Endothelial cell of umbilical vein (primary cell): ENCODE data around the gene FAM187B. TPM values are rescaled to one million over a fixed set of nuclear protein-coding genes. Genes with fewer than 3 reads are reported as not detected.

Experiments used
- BruUV-seq: library from RNA; stranded (reverse); fragments of 400-500 nt; replicated peaks from 2 replicates; lab custom pipeline; 2021; lab: Mats Ljungman, UMichigan
- CTCF ChIA-PET: fragments of 300-600, 350-600 bp; sonication (Branson Sonifier 250); formaldehyde crosslinking; loops from one replicate; lab custom pipeline; 2021; ENCODE audit warnings: antibody characterized with exemption, inconsistent platforms; lab: Charles Lee
- POLR2A ChIA-PET: fragments of 300-600, 350-600 bp; sonication (Branson Sonifier 250); formaldehyde crosslinking; loops from one replicate; lab custom pipeline; 2021; ENCODE audit warnings: antibody characterized with exemption, inconsistent platforms; lab: Charles Lee
- DNase-seq: peaks from one replicate; pipeline ENCODE4 v3.0.0-alpha.2; 2011; ENCODE audit warnings: low read depth, low spot score
- FAIRE-seq: peaks from 2 replicates; lab custom pipeline; 2011; peaks lifted over from hg19 to GRCh38; lab: Jason Lieb, UNC
- H2AFZ ChIP-seq: 2 replicates; pipeline ENCODE4 v1.6.0; 2012; ENCODE audit warnings: low read depth, low read length, control low read depth, inconsistent platforms
- H3K27ac ChIP-seq: 2 replicates; pipeline ENCODE4 v1.5.1; 2011; ENCODE audit warnings: low read depth, mild to moderate bottlenecking, control low read depth, low read length, moderate library complexity; ENCODE audit not compliant: insufficient read depth
- H3K27me3 ChIP-seq, 2 experiments: 2 replicates each; pipeline versions ENCODE4 v1.6.0 to v1.6.1; 2011; ENCODE audit warnings: low read length in 2 of 2, mixed read lengths in 1 of 2; ENCODE audit not compliant: control insufficient read depth in 2 of 2, insufficient read depth in 2 of 2
- H3K36me3 ChIP-seq, 2 experiments: 2 replicates in 1 of 2; 3 replicates in 1 of 2; pipeline ENCODE4 v1.5.1; 2011; ENCODE audit warnings: low read length in 2 of 2, mild to moderate bottlenecking in 1 of 2, moderate library complexity in 1 of 2; ENCODE audit not compliant: control insufficient read depth in 2 of 2, insufficient read depth in 2 of 2; ENCODE audit errors: extremely low read depth in 1 of 2
- H3K4me1 ChIP-seq: 3 replicates; pipeline ENCODE4 v1.5.1; 2011; ENCODE audit warnings: mild to moderate bottlenecking, low read length; ENCODE audit not compliant: control insufficient read depth, insufficient read depth; ENCODE audit errors: extremely low read depth
- H3K4me2 ChIP-seq: 2 replicates; pipeline ENCODE4 v1.6.1; 2011; ENCODE audit warnings: low read length, control low read depth, mixed read lengths; ENCODE audit not compliant: insufficient read depth
- H3K4me3 ChIP-seq, 3 experiments: fragments of 200-600 bp in 1 of 3; sonication (generic), shearing (Covaris generic) in 1 of 3; replicated peaks in 1 of 3; 2 replicates each; pipeline ENCODE4 v1.5.1; 2011 to 2016; ENCODE audit warnings: control low read depth in 3 of 3, low read length in 3 of 3, mild to moderate bottlenecking in 2 of 3, inconsistent platforms in 1 of 3, low read depth in 1 of 3, moderate library complexity in 1 of 3; ENCODE audit not compliant: insufficient read depth in 1 of 3
- H3K79me2 ChIP-seq: 2 replicates; pipeline ENCODE4 v1.6.0; 2012; ENCODE audit warnings: low read length, inconsistent platforms; ENCODE audit not compliant: control insufficient read depth, insufficient read depth
- H3K9ac ChIP-seq: replicated peaks from 2 replicates; pipeline ENCODE3; 2011; ENCODE audit warnings: low read length, control low read depth; ENCODE audit not compliant: insufficient read depth; ENCODE audit errors: extremely low read depth
- H3K9me1 ChIP-seq: replicated peaks from 3 replicates; pipeline ENCODE4 v1.6.0; 2011; ENCODE audit warnings: mild to moderate bottlenecking, low read length; ENCODE audit not compliant: control insufficient read depth, insufficient read depth; ENCODE audit errors: extremely low read depth
- H3K9me3 ChIP-seq: replicated peaks from 2 replicates; pipeline ENCODE4 v1.5.1; 2012; ENCODE audit warnings: low read length, inconsistent platforms; ENCODE audit not compliant: control insufficient read depth, insufficient read depth
- H4K20me1 ChIP-seq: replicated peaks from 2 replicates; pipeline ENCODE3; 2011; ENCODE audit warnings: mild to moderate bottlenecking, low read length; ENCODE audit not compliant: control insufficient read depth, insufficient read depth; ENCODE audit errors: extremely low read depth
- EZH2 ChIP-seq: IDR thresholded peaks from 2 replicates; pipeline ENCODE4 v1.6.1; 2012; ENCODE audit warnings: borderline replicate concordance, low read depth, mild to moderate bottlenecking, moderate library complexity, low read length, inconsistent platforms; ENCODE audit not compliant: severe bottlenecking
- FOS ChIP-seq: IDR thresholded peaks from 2 replicates; pipeline ENCODE4 v1.6.1; 2011; ENCODE audit warnings: mild to moderate bottlenecking, low read length, moderate library complexity, borderline replicate concordance; ENCODE audit not compliant: insufficient read depth
- GATA2 ChIP-seq: IDR thresholded peaks from 2 replicates; pipeline ENCODE4 v1.7.0; 2011; ENCODE audit warnings: low read depth, mild to moderate bottlenecking, moderate library complexity, mixed read lengths, low read length; ENCODE audit not compliant: insufficient read length, insufficient read depth
- JUN ChIP-seq: IDR thresholded peaks from 2 replicates; pipeline ENCODE4 v1.6.1; 2011; ENCODE audit warnings: borderline replicate concordance, low read depth; ENCODE audit not compliant: insufficient read length, insufficient read depth
- MYC ChIP-seq: IDR thresholded peaks from one replicate; pipeline ENCODE4 v1.6.1; 2011; ENCODE audit warnings: mild to moderate bottlenecking, low read depth, low read length
- POLR2A ChIP-seq: IDR thresholded peaks from 2 replicates; pipeline ENCODE4 v1.6.1; 2012; ENCODE audit warnings: low read depth, mild to moderate bottlenecking, control low read depth, low read length
- POLR2AphosphoS5 ChIP-seq: IDR thresholded peaks from 2 replicates; pipeline ENCODE4 v1.6.1; 2012; ENCODE audit warnings: low read depth, mild to moderate bottlenecking, control low read depth, low read length, moderate library complexity; ENCODE audit not compliant: insufficient read depth
- dilution Hi-C: fragments of 300-500 bp; cut with MboI; formaldehyde crosslinking; loops from one replicate; pipeline ENCODE4 v1.15.0; 2019; ENCODE audit warnings: low sequenced_read_pairs; ENCODE audit not compliant: extremely low pct_ligation_motif_present
- intact Hi-C: fragments of 100-400 bp; cut with micrococcal nuclease; formaldehyde crosslinking; loops from one replicate; pipeline ENCODE4 v1.10.0; 2022
- polyA plus RNA-seq, 4 experiments: library from polyadenylated mRNA; depleted of rRNA in 3 of 4; stranded (reverse) in 3 of 4; unstranded in 1 of 4; fragments of >200 nt; gene quantifications; 2 replicates each; pipeline versions ENCODE4 v1.2.1 to v1.2.3, GENCODE V29; 2011 to 2012; ENCODE audit warnings: missing spikeins in 1 of 4
- total RNA-seq: library from RNA; stranded (reverse); gene quantifications from 2 replicates; pipeline ENCODE4 v1.2.3, GENCODE V29; 2021
- TF ChIP-seq, protein P1 (sequence below): IDR thresholded peaks from 2 replicates; pipeline ENCODE4 v1.6.1; 2011; ENCODE audit not compliant: insufficient read depth, insufficient read length
- TF ChIP-seq, protein P2 (sequence below), 2 donors: IDR thresholded peaks; 1 replicate in 1 of 2; 2 replicates in 1 of 2; pipeline ENCODE4 v1.5.1; 2011; ENCODE audit warnings: low read length in 2 of 2, mild to moderate bottlenecking in 2 of 2, moderate library complexity in 2 of 2, control low read depth in 1 of 2, inconsistent platforms in 1 of 2, low read depth in 1 of 2; ENCODE audit not compliant: insufficient read depth in 1 of 2; ENCODE audit errors: extremely low read depth in 1 of 2

The FAM187B gene
- total and polyA plus RNA-seq, 2 donors (not counting 3 experiments of a cell fraction or from before 2014, with no cell fraction given) = not detected

DNA sequence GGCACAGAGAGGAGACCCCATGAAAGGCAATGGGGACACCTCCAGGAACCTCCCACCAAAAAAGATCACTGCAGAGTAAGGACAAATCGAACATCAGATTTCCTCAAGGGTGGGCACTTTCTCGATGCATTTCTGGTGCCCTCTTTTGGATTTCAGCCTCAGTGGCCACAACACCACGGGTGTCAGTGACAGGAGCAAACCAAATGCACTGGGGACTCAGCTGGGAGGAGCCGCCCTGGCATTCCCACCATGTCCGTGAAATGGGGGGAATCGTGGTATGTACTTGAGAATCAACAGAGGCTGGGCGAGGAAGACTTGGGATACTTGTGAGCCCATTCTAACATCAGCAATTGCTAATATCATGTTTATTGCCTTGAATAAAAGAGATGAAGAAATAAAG, 16.3 kb downstream of the FAM187B start:
- Histone ChIP-seq H3K27ac (no peak overlapping the region), H2AFZ (no peak overlapping the region), H3K9me1 (no peaks in the 10 kb centered on the region), H3K9ac (no peak overlapping the region), H4K20me1 (no peaks in the 10 kb centered on the region), H3K4me3 (no peak overlapping the region), H3K79me2 (no peaks in the 10 kb centered on the region), H3K27me3 (peaks cover 2 to 4% of the 10 kb centered on the region in 2 experiments), H3K36me3 (no peaks in the 10 kb centered on the region), H3K4me2 (no peak overlapping the region), H3K4me1 (peaks cover 16% of the 10 kb centered on the region), H3K9me3 (no peaks in the 10 kb centered on the region)
- DNase-seq (no peak), FAIRE-seq (no peak)
- intact Hi-C loops (loop anchor here (2.0 to 5.0 kb wide), 2 partner anchors 55 to 57 kb away; partner anchors contain the start of genes FXYD5 and USF2), dilution Hi-C loops (no loop called here)
- ChIA-PET POLR2A (no interaction called here), CTCF (no interaction called here)
- TF ChIP-seq MYC = no peak
- no peak for TF ChIP-seq EZH2
- TF ChIP-seq, protein P1, sequence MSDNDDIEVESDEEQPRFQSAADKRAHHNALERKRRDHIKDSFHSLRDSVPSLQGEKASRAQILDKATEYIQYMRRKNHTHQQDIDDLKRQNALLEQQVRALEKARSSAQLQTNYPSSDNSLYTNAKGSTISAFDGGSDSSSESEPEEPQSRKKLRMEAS = no peak
- no peak for TF ChIP-seq POLR2AphosphoS5
- TF ChIP-seq POLR2A = no peak
- no peak for TF ChIP-seq JUN
- TF ChIP-seq, protein P2, sequence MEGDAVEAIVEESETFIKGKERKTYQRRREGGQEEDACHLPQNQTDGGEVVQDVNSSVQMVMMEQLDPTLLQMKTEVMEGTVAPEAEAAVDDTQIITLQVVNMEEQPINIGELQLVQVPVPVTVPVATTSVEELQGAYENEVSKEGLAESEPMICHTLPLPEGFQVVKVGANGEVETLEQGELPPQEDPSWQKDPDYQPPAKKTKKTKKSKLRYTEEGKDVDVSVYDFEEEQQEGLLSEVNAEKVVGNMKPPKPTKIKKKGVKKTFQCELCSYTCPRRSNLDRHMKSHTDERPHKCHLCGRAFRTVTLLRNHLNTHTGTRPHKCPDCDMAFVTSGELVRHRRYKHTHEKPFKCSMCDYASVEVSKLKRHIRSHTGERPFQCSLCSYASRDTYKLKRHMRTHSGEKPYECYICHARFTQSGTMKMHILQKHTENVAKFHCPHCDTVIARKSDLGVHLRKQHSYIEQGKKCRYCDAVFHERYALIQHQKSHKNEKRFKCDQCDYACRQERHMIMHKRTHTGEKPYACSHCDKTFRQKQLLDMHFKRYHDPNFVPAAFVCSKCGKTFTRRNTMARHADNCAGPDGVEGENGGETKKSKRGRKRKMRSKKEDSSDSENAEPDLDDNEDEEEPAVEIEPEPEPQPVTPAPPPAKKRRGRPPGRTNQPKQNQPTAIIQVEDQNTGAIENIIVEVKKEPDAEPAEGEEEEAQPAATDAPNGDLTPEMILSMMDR (IDR thresholded peaks at IDR 0.05; ENCODE audit: extremely low read depth in 1 of 2, insufficient read depth in 1 of 2, low read depth in 1 of 2, low read length in 2 of 2) = no peak
- TF ChIP-seq FOS = no peak
- no peak for TF ChIP-seq GATA2
- BruUV-seq = no TSS peak
